Ovary (tissue), 9 donors: ENCODE results near the gene DNASE1L2. TPM values are rescaled to one million over a fixed set of nuclear protein-coding genes. Genes with fewer than 3 reads are reported as not detected.
"Not testable (repeated sequence)": the region's sequence is repeated elsewhere in the genome, so short reads cannot be mapped to it uniquely, and the experiment has no call there.

Source experiments
- DNase-seq, 5 donors: peaks; one replicate each; pipeline ENCODE4 v3.0.0-alpha.2; 2019 to 2020
- H3K27ac ChIP-seq, 2 donors: fragments of 200-600 bp; one replicate each; pipeline versions ENCODE4 v1.5.1 to v1.8.0; 2019 to 2022
- H3K27me3 ChIP-seq: fragments of 200-600 bp; one replicate; pipeline ENCODE4 v1.8.0; 2022
- H3K36me3 ChIP-seq: fragments of 200-600 bp; sonication (generic); one replicate; pipeline ENCODE4 v1.5.1; 2019
- H3K4me1 ChIP-seq: one replicate; pipeline ENCODE4 v1.8.1; 2013; ENCODE audit warnings: mild to moderate bottlenecking, moderate library complexity; ENCODE audit not compliant: insufficient read depth
- H3K4me3 ChIP-seq: fragments of 200-600 bp; sonication (generic); one replicate; pipeline ENCODE4 v1.5.1; 2017
- H3K9me3 ChIP-seq, 2 donors: fragments of 200-600 bp in 1 of 2; sonication (generic) in 1 of 2; one replicate each; pipeline versions ENCODE4 v1.5.1 to v1.8.1; 2013 to 2019; ENCODE audit warnings: mild to moderate bottlenecking in 1 of 2, moderate library complexity in 1 of 2
- CTCF ChIP-seq, 3 donors: fragments of 450-650 bp in 2 of 3; fragments of 200-600 bp in 1 of 3; IDR thresholded peaks; one replicate each; pipeline versions ENCODE4 v1.5.1 to v1.8.0; 2016 to 2022; ENCODE audit warnings: antibody characterized with exemption in 3 of 3, mild to moderate bottlenecking in 1 of 3
- EP300 ChIP-seq: sonication (generic); formaldehyde crosslinking; IDR thresholded peaks from one replicate; pipeline ENCODE4 v1.6.1; 2017; ENCODE audit warnings: antibody characterized with exemption
- POLR2A ChIP-seq: fragments of 450-650 bp; IDR thresholded peaks from one replicate; pipeline ENCODE4 v1.6.1; 2017; ENCODE audit warnings: antibody characterized with exemption, mild to moderate bottlenecking, moderate library complexity
- WGBS, 3 donors: extraction: QIAGEN DNeasy Blood & Tissue Kit in 1 of 3; methylation state at CpG; one replicate each; pipeline versions ENCODE4 v1.1.5 to v1.1.7; 2013 to 2017; 5-methylcytosine and 5-hydroxymethylcytosine counted together
- intact Hi-C, 4 donors: fragments of 100-400 bp; cut with DNase I; formaldehyde crosslinking; loops; one replicate each; pipeline versions ENCODE4 v1.11.0 to v1.15.1; 2022 to 2023
- polyA plus RNA-seq, 2 donors: library from polyadenylated mRNA; stranded (reverse); fragments of 200-250 nt in 1 of 2; fragments of 350-450 nt in 1 of 2; fragmentation: Illumina TruSeq in 1 of 2; extraction: RNeasy Lipid Tissue Mini Kit (QIAGEN cat#74804) in 1 of 2; gene quantifications; one replicate each; pipeline ENCODE4 v1.2.3, GENCODE V29; 2013 to 2014
- total RNA-seq, 7 donors: library from RNA; depleted of rRNA in 2 of 7; stranded (reverse); fragments of >200 nt in 2 of 7; fragmentation: NEBNext Ultra II Directional in 3 of 7; extraction: Animal tissue kit (Norgen Biotek cat#: 25700) in 3 of 7; gene quantifications; one replicate each; pipeline versions ENCODE4 v1.1.0 to v1.2.4, GENCODE V29; 2016 to 2023
- donor health status: DM: no; HTN: no; CAD: no; lungs with moderate emphysema.
- donor health status: DM: no; HTN: no; CAD: no.
- donor health status: Bipolar disorder and iron deficiency.
- donor health status: DM: yes; HTN: yes; CAD: no.
- donor health status: DM: no; HTN: no; CAD: no.
- donor health status: DM: yes; HTN: yes; CAD: no.

The DNASE1L2 gene
- total and polyA plus RNA-seq, 9 donors: 0.37 to 1.1 (median 0.73) TPM; not detected in 1

GRCh38 chr16:2238150-2238837 lies 2.0 kb downstream of the DNASE1L2 start:
- Histone ChIP-seq H3K27me3 (no peaks in the 10 kb centered on the region), H3K9me3 (peaks cover 0 to 3% of the 10 kb centered on the region in 2 donors), H3K4me3 (no peak overlapping the region), H3K27ac (no peak overlapping the region), H3K36me3 (no peaks in the 10 kb centered on the region), H3K4me1 (peaks cover 7% of the 10 kb centered on the region)
- 64 to 69% (median 65%) methylated on average over 12 to 18 of the region's 18 CpGs for WGBS, 3 donors
- intact Hi-C loops: no loop called here
- DNase-seq: no peak
- no peak for TF ChIP-seq POLR2A
- no peak for TF ChIP-seq CTCF (IDR thresholded peaks at IDR 0.05)
- TF ChIP-seq EP300: no peak

GRCh38 chr16:2238838-2239675 lies 2.8 kb downstream of the DNASE1L2 start:
- Histone ChIP-seq H3K4me1 (peaks cover 7% of the 10 kb centered on the region), H3K27ac (no peak overlapping the region), H3K9me3 (peaks cover 0 to 3% of the 10 kb centered on the region in 2 donors), H3K36me3 (no peaks in the 10 kb centered on the region), H3K4me3 (no peak overlapping the region), H3K27me3 (no peaks in the 10 kb centered on the region)
- TF ChIP-seq CTCF (IDR thresholded peaks at IDR 0.05) (no peak), POLR2A (no peak), EP300 (no peak)
- WGBS, 3 donors: 64 to 78% (median 74%) methylated on average over 13 to 15 of the region's 15 CpGs
- no peak for DNase-seq
- intact Hi-C loops: no loop called here

- H3K36me3 ChIP-seq, H3K9me3 ChIP-seq, intact Hi-C loops, H3K4me3 ChIP-seq, H3K27me3 ChIP-seq, DNase-seq, H3K27ac ChIP-seq, H3K4me1 ChIP-seq: not testable (repeated sequence)
- WGBS, 3 donors: 74 to 77% (median 75%) methylated on average over 9 of the region's 9 CpGs
These were observed 4.1 kb downstream of the DNASE1L2 start for GRCh38 chr16:2240331-2240730.

- 81 to 84% (median 81%) methylated on average over 11 of the region's 11 CpGs for WGBS, 3 donors
- no peaks in the 10 kb centered on the region for H3K36me3 ChIP-seq
- TF ChIP-seq POLR2A (no peak), EP300 (no peak), CTCF (IDR thresholded peaks at IDR 0.05) (no peak)
- H3K4me1 ChIP-seq: no peaks in the 10 kb centered on the region
- H3K9me3 ChIP-seq: peaks cover 0 to under 1% of the 10 kb centered on the region in 2 donors
- intact Hi-C loops: no loop called here
- H3K27me3 ChIP-seq: no peaks in the 10 kb centered on the region
- DNase-seq: no peak
- H3K27ac ChIP-seq: no peak overlapping the region
- H3K4me3 ChIP-seq: no peak overlapping the region
These were observed 6.4 kb downstream of the DNASE1L2 start for GRCh38 chr16:2242598-2242997.
